Bronchial smooth muscle cell (primary cell): Measurements from ENCODE around the gene GUK1. TPM values are rescaled to one million over a fixed set of nuclear protein-coding genes. Genes with fewer than 3 reads are reported as not detected.

Source experiments
- total RNA-seq: library from RNA; depleted of rRNA; stranded (reverse); fragments of >200 nt; gene quantifications from 2 replicates; pipeline ENCODE4 v1.2.1, GENCODE V29; 2014

GUK1 gene, protein sequence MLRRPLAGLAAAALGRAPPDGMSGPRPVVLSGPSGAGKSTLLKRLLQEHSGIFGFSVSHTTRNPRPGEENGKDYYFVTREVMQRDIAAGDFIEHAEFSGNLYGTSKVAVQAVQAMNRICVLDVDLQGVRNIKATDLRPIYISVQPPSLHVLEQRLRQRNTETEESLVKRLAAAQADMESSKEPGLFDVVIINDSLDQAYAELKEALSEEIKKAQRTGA
- 499 and 617 TPM in 2 replicates for total RNA-seq

GRCh38 chr1:228139931-228140723 lies at the start of gene GUK1:
Gene GUK1, plus strand, starts transcription at chr1:228140279. Its CDS starts 24 bp downstream, at chr1:228140303.

DNA sequence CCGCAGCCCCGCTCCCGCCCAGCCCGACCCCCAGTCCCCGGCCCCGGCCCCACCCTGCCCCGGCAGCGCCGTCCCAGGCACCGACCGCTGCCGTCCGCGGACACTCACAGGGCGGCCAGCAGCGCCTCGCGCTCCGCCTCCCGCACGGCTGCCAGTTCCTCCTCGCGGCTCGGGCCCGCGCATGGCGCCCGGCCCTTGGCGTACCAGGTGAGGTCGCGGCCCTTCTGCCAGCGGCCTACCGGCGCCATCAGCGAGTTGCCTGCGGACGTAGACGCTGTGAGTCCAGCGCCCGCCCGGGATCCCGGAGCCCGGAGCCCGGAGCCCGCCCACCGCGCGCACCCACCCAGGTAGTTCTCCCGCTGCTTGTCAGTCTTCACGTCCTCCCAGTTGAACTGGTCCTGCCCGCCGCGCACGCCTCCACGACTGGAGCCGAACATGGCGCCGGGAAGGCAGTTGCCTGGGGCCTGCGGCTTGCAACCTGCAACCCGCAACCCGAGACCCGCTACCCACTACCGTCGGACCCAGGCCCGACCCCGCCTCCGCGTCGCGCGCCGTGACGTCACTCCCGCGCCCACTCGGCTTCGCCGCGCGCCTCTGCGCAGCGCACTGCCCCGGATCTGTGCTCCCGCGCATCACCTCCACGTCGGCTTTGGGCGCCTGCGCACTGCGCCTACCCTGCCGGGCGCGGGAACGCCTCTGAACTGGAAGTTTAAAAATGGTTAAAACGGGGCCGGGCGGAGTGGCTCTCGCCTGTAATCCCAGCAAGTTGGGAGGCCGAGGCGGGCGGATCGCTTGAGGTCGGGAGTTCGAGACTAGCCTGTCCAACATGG lies 37.1 kb upstream of the GUK1 start, which contains the start of gene C1orf35:
C1orf35 (minus strand) TSS at position 535 of the 830 bp plus-strand sequence; CDS start at position 437, 98 bp downstream.

DNA sequence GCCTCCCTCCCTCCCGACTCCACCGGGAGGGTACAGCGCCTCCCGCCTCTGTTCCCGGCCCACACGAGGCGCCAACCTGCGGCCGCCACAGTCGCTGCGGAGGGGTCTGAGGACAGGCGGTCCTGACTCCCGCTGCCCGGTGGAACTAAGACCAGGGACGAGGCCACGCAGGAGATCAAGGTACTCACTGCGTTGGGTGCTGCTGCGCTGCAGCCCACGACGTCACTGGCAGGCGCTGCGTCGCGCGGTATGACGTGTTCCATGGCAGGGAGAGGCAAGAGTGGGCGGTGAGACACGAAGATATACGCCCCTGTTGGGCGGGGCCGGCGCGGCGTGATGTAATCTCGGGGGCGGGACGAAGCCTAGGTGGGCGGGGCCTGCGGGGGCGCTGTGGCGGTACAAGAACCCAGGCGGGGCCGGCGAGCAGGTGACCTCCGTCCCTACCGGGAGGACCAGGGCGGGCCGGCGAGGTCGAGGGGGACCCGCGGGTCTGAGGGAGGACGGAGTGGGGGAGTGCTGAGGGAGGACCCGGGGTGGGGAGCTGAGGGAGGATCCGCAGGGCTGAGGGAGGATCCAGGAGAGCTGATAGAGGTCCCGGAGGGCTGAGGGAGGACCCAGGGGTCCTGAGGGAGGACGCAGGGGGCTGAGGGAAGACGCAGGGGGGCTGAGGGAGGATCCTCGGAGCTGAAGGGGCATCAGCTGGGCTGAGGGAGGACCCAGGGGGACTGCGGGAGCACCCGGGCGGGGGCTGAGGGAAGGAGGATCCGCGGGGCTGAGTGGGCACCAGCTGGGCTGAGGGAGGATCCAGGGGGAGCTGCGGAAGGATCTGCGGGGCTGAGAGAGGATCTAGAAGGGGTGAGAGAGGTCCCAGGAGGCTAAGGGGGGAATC lies 30.8 kb upstream of the GUK1 start, which contains the start of gene MRPL55:
MRPL55 (minus strand) TSS at position 227 of the 889 bp plus-strand sequence. CDS start 1,039 bp downstream, outside the sequence.

DNA sequence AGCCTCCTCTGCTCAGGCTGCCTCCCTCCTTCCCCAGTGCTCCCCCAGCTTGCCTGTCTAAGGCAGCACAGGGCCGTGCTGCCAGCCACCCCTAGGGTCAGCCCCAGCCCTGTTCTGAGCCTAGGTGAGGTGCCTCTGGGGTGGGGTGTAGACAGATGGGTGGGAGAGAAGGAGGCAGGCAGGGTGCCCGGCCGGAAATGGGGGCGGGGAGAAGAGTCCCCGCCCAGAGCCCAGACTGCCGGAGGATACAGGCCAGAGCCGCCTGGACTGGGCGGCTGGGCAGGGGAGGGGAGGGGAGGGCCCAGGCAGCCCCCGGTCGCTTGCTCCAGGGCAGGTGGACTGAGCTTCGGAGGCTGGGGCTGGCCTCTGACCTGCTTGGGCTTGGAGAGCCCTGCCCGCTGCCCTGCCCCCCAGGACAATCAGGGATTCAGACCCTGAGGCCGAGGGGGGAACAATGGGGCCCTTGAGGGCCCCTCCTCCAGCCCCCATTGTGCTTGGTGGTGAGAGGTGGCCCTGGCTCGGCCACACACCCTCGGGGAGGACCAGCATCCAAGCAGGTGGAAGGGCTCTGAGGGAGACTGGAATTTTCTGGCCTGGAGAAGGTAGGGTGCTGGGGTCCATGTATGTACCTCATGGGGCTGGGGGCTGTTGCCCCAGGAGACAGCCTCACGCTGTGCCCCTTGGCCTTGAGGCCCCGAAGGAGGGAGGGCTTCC lies 9.5 kb downstream of the GUK1 start, which contains the start of gene GJC2:
GJC2 (plus strand) TSS at position 525 of the 714 bp plus-strand sequence. CDS start 7,829 bp downstream, outside the sequence.

GRCh38 chr1:228165372-228166169 lies 25.5 kb downstream of the GUK1 start, which contains the start of gene IBA57:
Gene IBA57, plus strand, starts transcription at chr1:228165804. Its CDS starts 13 bp downstream, at chr1:228165817.

Other genes with a start within 250 kb of the GUK1 start
- gene WNT9A, start 192.3 kb upstream of the GUK1 start, total RNA-seq = 1.6 and 2.8 TPM in 2 replicates
- not detected in 2 replicates for gene WNT3A, start 133.3 kb upstream of the GUK1 start, total RNA-seq
- 170 and 203 TPM in 2 replicates for gene ARF1, start 57.6 kb upstream of the GUK1 start, total RNA-seq
- gene C1orf35, start 37.0 kb upstream of the GUK1 start, total RNA-seq = 8.2 and 9.3 TPM in 2 replicates
- 59.7 and 75.2 TPM in 2 replicates for gene MRPL55, start 31.0 kb upstream of the GUK1 start, total RNA-seq
- 4.7 and 10.1 TPM in 2 replicates for gene GJC2, start 9.7 kb downstream of the GUK1 start, total RNA-seq
- 3.3 TPM in 2 replicates for gene IBA57, start 25.5 kb downstream of the GUK1 start, total RNA-seq
- gene OBSCN, start 67.8 kb downstream of the GUK1 start, total RNA-seq = 3.8 and 18.5 TPM in 2 replicates